22Rv1 (cell line): Measurements from ENCODE around the gene NUDT1.

ENCODE experiments used
- CTCF ChIP-seq: fragments of 450-650 bp; IDR thresholded peaks from 2 replicates; pipeline ENCODE4 v1.5.1; 2017; ENCODE audit warnings: mild to moderate bottlenecking
- ZFX ChIP-seq: fragments of 450-650 bp; IDR thresholded peaks from 2 replicates; pipeline ENCODE4 v1.6.1; 2017; ENCODE audit warnings: antibody characterized with exemption, borderline replicate concordance

DNA sequence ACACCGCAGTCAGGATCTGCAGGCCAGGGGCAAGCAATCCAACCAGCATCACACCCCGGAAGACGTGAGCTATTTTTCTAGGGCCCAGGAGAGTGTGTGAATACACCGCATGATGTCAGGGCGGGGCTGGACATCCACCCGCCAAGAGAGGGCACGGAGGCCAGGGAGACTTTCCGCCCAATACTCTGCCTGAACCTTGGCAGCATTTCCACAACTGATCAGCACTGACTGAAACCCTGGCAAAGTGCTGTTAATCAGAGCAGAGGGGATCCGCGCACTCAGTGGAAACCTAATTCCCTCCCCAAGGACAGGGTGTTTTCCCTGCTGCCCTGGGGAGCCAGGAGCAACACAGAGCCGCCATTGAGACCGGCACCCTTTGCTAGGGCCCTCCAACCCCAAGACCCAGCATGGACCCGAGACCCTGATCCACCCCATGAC is 17.5 kb upstream of the NUDT1 start:
- no peak for TF ChIP-seq CTCF
- TF ChIP-seq ZFX: no peak
